Endothelial cell of umbilical vein (primary cell): Measurements from ENCODE around the gene LMTK3.

ENCODE experiments used
- CTCF ChIP-seq, 2 donors: IDR thresholded peaks; 1 replicate in 1 of 2; 2 replicates in 1 of 2; pipeline ENCODE4 v1.5.1; 2011; ENCODE audit warnings: low read length in 2 of 2, mild to moderate bottlenecking in 2 of 2, moderate library complexity in 2 of 2, control low read depth in 1 of 2, inconsistent platforms in 1 of 2, low read depth in 1 of 2; ENCODE audit not compliant: insufficient read depth in 1 of 2; ENCODE audit errors: extremely low read depth in 1 of 2
- EZH2 ChIP-seq: IDR thresholded peaks from 2 replicates; pipeline ENCODE4 v1.6.1; 2012; ENCODE audit warnings: borderline replicate concordance, low read depth, mild to moderate bottlenecking, moderate library complexity, low read length, inconsistent platforms; ENCODE audit not compliant: severe bottlenecking
- POLR2A ChIP-seq: IDR thresholded peaks from 2 replicates; pipeline ENCODE4 v1.6.1; 2012; ENCODE audit warnings: low read depth, mild to moderate bottlenecking, control low read depth, low read length

- no peak for TF ChIP-seq CTCF (IDR thresholded peaks at IDR 0.05; ENCODE audit: extremely low read depth in 1 of 2, insufficient read depth in 1 of 2, low read depth in 1 of 2, low read length in 2 of 2)
- no peak for TF ChIP-seq POLR2A
- TF ChIP-seq EZH2, result no peak
These were observed 2.8 kb downstream of the LMTK3 start for GRCh38 chr19:48508729-48509411.
